NCI-H1436 treated with DMSO at 0.1 percent for 48 hours (cell line): ENCODE results near the gene ALG1.
"Not testable (repeated sequence)": the region's sequence is repeated elsewhere in the genome, so short reads cannot be mapped to it uniquely, and the experiment has no call there.

Experiments used
- DNase-seq: peaks from one replicate; lab custom pipeline; 2025; lab: John Stamatoyannopoulos, UW

The ALG1 gene

GRCh38 chr16:5075637-5076036 lies 4.0 kb downstream of the ALG1 start:
- no peak for DNase-seq

- no peak for DNase-seq
Observed at GRCh38 chr16:5077304-5077703, 5.7 kb downstream of the ALG1 start.

- DNase-seq, result no peak
Observed at GRCh38 chr16:5078626-5079025, 7.0 kb downstream of the ALG1 start.

- DNase-seq, result not testable (repeated sequence)
Observed at GRCh38 chr16:5080461-5080860, 8.8 kb downstream of the ALG1 start.

GRCh38 chr16:5080996-5081395 lies 9.4 kb downstream of the ALG1 start:
- not testable (repeated sequence) for DNase-seq

GRCh38 chr16:5083646-5084045 lies 12.0 kb downstream of the ALG1 start:
- DNase-seq, result not testable (repeated sequence)

- not testable (repeated sequence) for DNase-seq
Observed at GRCh38 chr16:5084099-5084731, 12.6 kb downstream of the ALG1 start.

- not testable (repeated sequence) for DNase-seq
Observed at GRCh38 chr16:5084802-5085201, 13.2 kb downstream of the ALG1 start.

- DNase-seq, result not testable (repeated sequence)
Observed at GRCh38 chr16:5085716-5086115, 14.1 kb downstream of the ALG1 start.

GRCh38 chr16:5088086-5088790 lies 16.6 kb downstream of the ALG1 start:
- not testable (repeated sequence) for DNase-seq

- not testable (repeated sequence) for DNase-seq
Observed at GRCh38 chr16:5088936-5089335, 17.3 kb downstream of the ALG1 start.

- not testable (repeated sequence) for DNase-seq
Observed at GRCh38 chr16:5089911-5090555, 18.4 kb downstream of the ALG1 start.

- DNase-seq, result not testable (repeated sequence)
Observed at GRCh38 chr16:5090592-5090991, 18.9 kb downstream of the ALG1 start.

- DNase-seq, result not testable (repeated sequence)
Observed at GRCh38 chr16:5093081-5093480, 21.4 kb downstream of the ALG1 start.

- not testable (repeated sequence) for DNase-seq
Observed at GRCh38 chr16:5093746-5094145, 22.1 kb downstream of the ALG1 start.

- DNase-seq, result not testable (repeated sequence)
Observed at GRCh38 chr16:5095145-5095830, 23.6 kb downstream of the ALG1 start.

GRCh38 chr16:5096437-5097060 lies 24.9 kb downstream of the ALG1 start:
- DNase-seq, result not testable (repeated sequence)

- DNase-seq, result not testable (repeated sequence)
Observed at GRCh38 chr16:5097061-5097469, 25.4 kb downstream of the ALG1 start.

GRCh38 chr16:5097470-5098220 lies 26.0 kb downstream of the ALG1 start, which contains the start of gene EEF2KMT:
TSS of gene EEF2KMT (minus strand) at chr16:5097795. CDS start at chr16:5097739, 56 bp downstream.
- peak; percentile 91 for DNase-seq

- DNase-seq, result not testable (repeated sequence)
Observed at GRCh38 chr16:5098221-5099159, 26.8 kb downstream of the ALG1 start.
